Measurements from ENCODE around the gene CORO1A. TPM values are rescaled to one million over a fixed set of nuclear protein-coding genes. Genes with fewer than 3 reads are reported as not detected.

Gene CORO1A
- total and polyA plus RNA-seq, 3 experiments from 2014 or later = 889 to 1,446 (median 952) TPM

DNA sequence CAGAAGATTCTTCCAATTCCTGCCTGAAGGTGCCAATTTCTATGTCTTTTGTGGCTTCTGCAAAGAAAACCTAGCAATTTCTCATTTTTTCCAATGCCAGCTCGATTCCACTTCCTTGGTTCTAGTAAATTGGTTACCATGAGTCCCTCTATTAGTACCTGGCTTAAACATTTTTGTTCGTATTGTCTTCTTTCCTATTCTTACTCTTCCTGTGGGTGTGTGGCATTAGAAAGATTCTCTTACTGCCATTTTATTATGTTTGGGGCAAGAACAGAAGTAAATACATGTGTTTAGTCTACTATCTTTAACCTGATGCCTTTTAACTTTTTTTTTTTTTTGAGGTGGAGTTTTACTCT lies 40.1 kb upstream of the CORO1A start:
- ChIA-PET CTCF (interaction anchor here (0.8 to 2.4 kb wide), 15 partner anchors 10 to 268 kb away, joined by 3 to 22 read pairs (median 5); partner anchors contain the start of genes CORO1A, MAPK3 and TBX6), POLR2A (interaction anchor here (0.5 to 1.7 kb wide), 7 partner anchors 40 to 274 kb away, joined by 3 to 10 read pairs (median 4); partner anchors contain the start of gene CORO1A)
- peaks cover 20% of the 10 kb centered on the region for H3K4me1 ChIP-seq (ENCODE audit: insufficient read depth, low read length)
- Mint-ChIP-seq H3K9me3 (no peaks in the 10 kb centered on the region), H3K27ac (peak overlapping the region; percentile 8 to 68 (median 35)), H3K4me1 (peaks cover 15 to 21% (median 19%) of the 10 kb centered on the region in 3 donors), H3K36me3 (no peaks in the 10 kb centered on the region), H3K27me3 (no peaks in the 10 kb centered on the region), H3K4me3 (no peak overlapping the region)
- no peaks in the 10 kb centered on the region for H3K27me3 ChIP-seq (ENCODE audit: insufficient read depth, low read length, poor library complexity, severe bottlenecking)
- H3K9me3 ChIP-seq (ENCODE audit: low read length) = no peaks in the 10 kb centered on the region
- H3K36me3 ChIP-seq (ENCODE audit: insufficient read depth, low read length) = no peaks in the 10 kb centered on the region
- no peak overlapping the region for H3K27ac ChIP-seq (ENCODE audit: low read depth, low read length)
- H3K4me3 ChIP-seq (ENCODE audit: low read length) = no peak overlapping the region
- DNase-seq = no peak

DNA sequence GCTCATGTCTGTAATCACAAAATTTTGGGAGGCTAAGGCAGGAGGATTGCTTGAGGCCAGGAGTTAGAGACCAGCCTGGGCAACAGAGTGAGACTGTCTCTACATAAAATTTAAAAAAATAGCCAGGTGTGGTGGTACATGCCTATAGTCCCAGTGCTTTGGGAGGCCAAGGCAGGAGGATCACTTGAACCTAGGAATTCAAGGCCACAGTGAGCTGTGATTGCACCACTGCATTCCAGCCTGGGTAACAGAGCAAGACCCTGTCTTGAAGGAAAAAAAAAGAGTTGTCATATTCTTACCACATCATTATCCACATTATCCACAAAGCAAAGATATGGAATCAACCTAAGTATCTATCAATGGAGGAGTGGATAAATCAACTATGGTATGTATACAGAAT lies 39.4 kb upstream of the CORO1A start:
- peaks cover 0 to 6% (median 4%) of the 10 kb centered on the region in 5 donors for H3K9me3 Mint-ChIP-seq

DNA sequence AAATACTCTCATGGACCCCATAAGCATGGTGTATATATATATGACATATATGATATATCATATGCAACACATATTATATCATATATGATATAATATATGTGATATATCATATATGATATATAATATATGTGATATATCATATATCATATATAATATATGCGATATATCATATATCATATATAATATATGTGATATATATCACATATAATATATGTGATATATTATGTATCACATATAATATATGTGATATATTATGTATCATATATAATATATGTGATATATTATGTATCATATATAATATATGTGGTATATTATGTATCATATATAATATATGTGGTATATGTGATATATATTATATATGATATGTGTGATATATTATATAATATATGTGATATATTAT lies 38.5 kb upstream of the CORO1A start:
- no peak overlapping the region for H3K4me3 Mint-ChIP-seq
- H3K9me3 Mint-ChIP-seq = peaks cover 4 to 15% (median 11%) of the 10 kb centered on the region in 5 donors
- Histone ChIP-seq H3K4me1 (ENCODE audit: insufficient read depth, low read length) (peaks cover 12% of the 10 kb centered on the region), H3K27ac (ENCODE audit: low read depth, low read length) (no peak overlapping the region), H3K27me3 (ENCODE audit: insufficient read depth, low read length, poor library complexity, severe bottlenecking) (no peaks in the 10 kb centered on the region), H3K4me3 (ENCODE audit: low read length) (no peak overlapping the region), H3K9me3 (ENCODE audit: low read length) (no peaks in the 10 kb centered on the region), H3K36me3 (ENCODE audit: insufficient read depth, low read length) (no peaks in the 10 kb centered on the region)
- no peak overlapping the region for H3K27ac Mint-ChIP-seq
- no peak for DNase-seq
- peaks cover 0 to 6% (median 2%) of the 10 kb centered on the region in 3 donors for H3K36me3 Mint-ChIP-seq
- peaks cover 11 to 16% (median 14%) of the 10 kb centered on the region in 3 donors for H3K4me1 Mint-ChIP-seq
- CTCF ChIA-PET = interaction anchor here (0.9 kb wide), 1 partner anchor 196 kb away, joined by 3 read pairs; no protein-coding TSS in a partner anchor
- peaks cover 0 to 2% of the 10 kb centered on the region in 2 donors for H3K27me3 Mint-ChIP-seq
- POLR2A ChIA-PET = no interaction called here

More for the DNA sequence above, 39.4 kb upstream of the CORO1A start:
- H3K4me1 ChIP-seq (ENCODE audit: insufficient read depth, low read length) = peaks cover 20% of the 10 kb centered on the region
- no peaks in the 10 kb centered on the region for H3K36me3 Mint-ChIP-seq
- H3K4me3 Mint-ChIP-seq = no peak overlapping the region
- H3K4me1 Mint-ChIP-seq = peaks cover 15 to 21% (median 19%) of the 10 kb centered on the region in 3 donors
- no peak for DNase-seq
- no peaks in the 10 kb centered on the region for H3K36me3 ChIP-seq (ENCODE audit: insufficient read depth, low read length)
- no peaks in the 10 kb centered on the region for H3K27me3 ChIP-seq (ENCODE audit: insufficient read depth, low read length, poor library complexity, severe bottlenecking)
- CTCF ChIA-PET = interaction anchor here (1.8 to 2.4 kb wide), 2 partner anchors 39 to 52 kb away, joined by 5 to 19 read pairs; partner anchors contain the start of genes CORO1A and TBX6
- H3K4me3 ChIP-seq (ENCODE audit: low read length) = no peak overlapping the region
- no peaks in the 10 kb centered on the region for H3K9me3 ChIP-seq (ENCODE audit: low read length)
- peak overlapping the region in 1 of 8 donors; percentile 75 for H3K27ac Mint-ChIP-seq
- H3K27me3 Mint-ChIP-seq = peaks cover 0 to 2% of the 10 kb centered on the region in 2 donors
- POLR2A ChIA-PET = interaction anchor here (1.2 kb wide), 1 partner anchor 239 kb away, joined by 3 read pairs; no protein-coding TSS in a partner anchor
- H3K27ac ChIP-seq (ENCODE audit: low read depth, low read length) = no peak overlapping the region

DNA sequence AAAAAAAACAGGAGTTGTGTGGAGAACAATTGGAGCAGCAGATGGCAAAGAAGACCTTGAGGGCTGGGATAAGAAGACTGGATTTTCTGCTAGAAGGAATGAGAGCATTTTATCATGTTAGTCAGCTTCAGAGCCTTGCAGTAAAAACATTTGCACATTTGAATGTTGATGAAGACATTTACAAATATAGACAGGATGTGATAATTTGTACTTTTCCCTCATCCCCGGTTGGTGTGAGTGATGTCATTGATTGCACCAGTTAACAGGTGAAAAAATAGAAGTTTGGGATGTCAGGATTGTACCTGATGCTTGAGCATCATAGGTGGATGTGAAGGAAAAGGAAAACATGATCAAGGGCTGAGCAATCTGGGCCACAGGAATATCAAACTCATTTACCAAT lies 37.7 kb upstream of the CORO1A start:
- H3K4me3 Mint-ChIP-seq = no peak overlapping the region

DNA sequence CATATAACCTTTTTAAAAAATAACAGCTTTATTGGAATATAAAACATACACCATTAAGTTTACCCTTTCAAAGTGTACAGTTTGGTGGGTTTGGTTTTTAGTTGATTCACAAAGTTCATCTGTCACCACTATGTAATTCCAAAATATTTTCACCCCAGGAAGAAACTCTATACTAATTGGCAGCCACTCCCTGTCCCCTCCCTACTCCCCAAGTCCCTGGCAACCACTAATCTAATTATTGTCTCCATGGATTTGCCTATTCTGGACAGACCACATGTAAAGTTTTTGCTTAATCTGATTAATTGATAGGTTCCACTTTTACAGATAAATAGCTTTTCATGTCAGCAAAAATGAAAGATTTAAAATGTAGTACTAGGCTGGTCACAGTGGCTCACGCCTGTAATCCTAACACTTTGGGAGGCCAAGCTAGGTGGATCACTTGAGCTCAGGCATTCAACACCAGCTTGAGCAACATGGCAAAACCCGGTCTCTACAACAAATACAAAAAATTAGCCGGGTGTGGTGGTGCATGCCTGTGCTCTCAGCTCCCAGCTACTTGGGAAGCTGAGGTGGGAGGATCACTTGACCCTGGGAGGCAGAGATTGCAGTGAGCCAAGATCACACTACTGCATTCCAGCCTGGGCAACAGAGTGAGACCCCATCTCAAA lies 35.4 kb upstream of the CORO1A start:
- Histone ChIP-seq H3K9me3 (ENCODE audit: low read length) (no peaks in the 10 kb centered on the region), H3K4me1 (ENCODE audit: insufficient read depth, low read length) (peaks cover 5% of the 10 kb centered on the region), H3K36me3 (ENCODE audit: insufficient read depth, low read length) (no peaks in the 10 kb centered on the region), H3K27me3 (ENCODE audit: insufficient read depth, low read length, poor library complexity, severe bottlenecking) (no peaks in the 10 kb centered on the region), H3K27ac (ENCODE audit: low read depth, low read length) (no peak overlapping the region), H3K4me3 (ENCODE audit: low read length) (no peak overlapping the region)
- Mint-ChIP-seq H3K9me3 (peaks cover 4 to 19% (median 12%) of the 10 kb centered on the region in 5 donors), H3K27ac (no peak overlapping the region), H3K4me1 (peaks cover 8 to 11% (median 9%) of the 10 kb centered on the region in 3 donors), H3K27me3 (peaks cover 0 to 4% of the 10 kb centered on the region in 2 donors), H3K4me3 (no peak overlapping the region), H3K36me3 (peaks cover 0 to 6% (median 2%) of the 10 kb centered on the region in 3 donors)
- DNase-seq = no peak
- POLR2A ChIA-PET = no interaction called here
- CTCF ChIA-PET = interaction anchor here (0.9 to 1.5 kb wide), 2 partner anchors 36 to 56 kb away, joined by 3 to 4 read pairs; partner anchors contain the start of genes CORO1A and TBX6

More for the DNA sequence above, 37.7 kb upstream of the CORO1A start:
- H3K27me3 Mint-ChIP-seq = peaks cover 0 to 2% of the 10 kb centered on the region in 2 donors
- ChIA-PET CTCF (interaction anchor here (0.9 to 1.3 kb wide), 2 partner anchors 37 to 197 kb away, joined by 3 read pairs; partner anchors contain the start of gene CORO1A), POLR2A (no interaction called here)
- Histone ChIP-seq H3K4me3 (ENCODE audit: low read length) (no peak overlapping the region), H3K9me3 (ENCODE audit: low read length) (no peaks in the 10 kb centered on the region), H3K4me1 (ENCODE audit: insufficient read depth, low read length) (peaks cover 8% of the 10 kb centered on the region), H3K36me3 (ENCODE audit: insufficient read depth, low read length) (no peaks in the 10 kb centered on the region), H3K27ac (ENCODE audit: low read depth, low read length) (no peak overlapping the region), H3K27me3 (ENCODE audit: insufficient read depth, low read length, poor library complexity, severe bottlenecking) (no peaks in the 10 kb centered on the region)
- peaks cover 9 to 13% (median 12%) of the 10 kb centered on the region in 3 donors for H3K4me1 Mint-ChIP-seq
- peaks cover 0 to 6% (median 2%) of the 10 kb centered on the region in 3 donors for H3K36me3 Mint-ChIP-seq
- H3K27ac Mint-ChIP-seq = peak overlapping the region in 2 of 8 donors; percentile 22 to 34
- DNase-seq = no peak
- peaks cover 4 to 15% (median 11%) of the 10 kb centered on the region in 5 donors for H3K9me3 Mint-ChIP-seq

DNA sequence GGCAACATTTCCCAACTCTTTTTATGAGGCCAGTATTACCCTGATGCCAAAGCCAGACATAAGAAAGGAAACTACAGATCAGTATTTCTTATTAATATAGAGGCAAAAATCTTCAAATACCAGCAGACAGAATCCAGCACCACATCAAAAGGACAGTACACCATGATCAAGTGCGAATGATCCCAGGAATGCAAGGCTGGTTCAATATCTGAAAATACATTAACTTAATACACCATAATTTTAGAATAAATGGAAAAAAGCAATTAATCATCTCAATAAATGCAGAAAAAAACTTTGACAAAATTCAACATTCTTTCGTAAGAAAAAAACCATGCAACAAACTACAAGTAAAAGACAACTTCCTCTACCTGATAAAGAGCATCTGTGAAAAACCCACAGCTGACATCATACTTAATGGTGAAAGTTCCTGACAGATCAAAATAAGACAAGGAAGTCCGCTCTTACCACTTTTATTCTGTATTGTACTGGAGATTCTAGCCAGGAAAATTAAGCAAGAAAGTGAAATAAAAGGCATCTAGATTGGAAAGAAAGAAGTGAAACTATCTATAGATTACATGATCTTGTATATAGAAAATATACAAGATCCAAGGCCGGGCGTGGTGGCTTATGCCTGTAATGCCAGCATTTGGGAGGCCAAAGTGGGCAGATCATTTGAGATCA lies 34.0 kb upstream of the CORO1A start:
- H3K4me1 ChIP-seq (ENCODE audit: insufficient read depth, low read length) = no peaks in the 10 kb centered on the region
- Mint-ChIP-seq H3K4me1 (peaks cover 2 to 5% (median 4%) of the 10 kb centered on the region in 3 donors), H3K27me3 (peaks cover 0 to 4% of the 10 kb centered on the region in 2 donors), H3K36me3 (peaks cover 0 to 6% (median 2%) of the 10 kb centered on the region in 3 donors), H3K27ac (no peak overlapping the region), H3K4me3 (no peak overlapping the region), H3K9me3 (peaks cover 4 to 19% (median 12%) of the 10 kb centered on the region in 5 donors)
- no peaks in the 10 kb centered on the region for H3K27me3 ChIP-seq (ENCODE audit: insufficient read depth, low read length, poor library complexity, severe bottlenecking)
- no peak overlapping the region for H3K27ac ChIP-seq (ENCODE audit: low read depth, low read length)
- ChIA-PET POLR2A (no interaction called here), CTCF (interaction anchor here (0.9 kb wide), 1 partner anchor 31 kb away, joined by 3 read pairs; no protein-coding TSS in a partner anchor)
- H3K4me3 ChIP-seq (ENCODE audit: low read length) = no peak overlapping the region
- no peak for DNase-seq
- H3K36me3 ChIP-seq (ENCODE audit: insufficient read depth, low read length) = no peaks in the 10 kb centered on the region
- no peaks in the 10 kb centered on the region for H3K9me3 ChIP-seq (ENCODE audit: low read length)

DNA sequence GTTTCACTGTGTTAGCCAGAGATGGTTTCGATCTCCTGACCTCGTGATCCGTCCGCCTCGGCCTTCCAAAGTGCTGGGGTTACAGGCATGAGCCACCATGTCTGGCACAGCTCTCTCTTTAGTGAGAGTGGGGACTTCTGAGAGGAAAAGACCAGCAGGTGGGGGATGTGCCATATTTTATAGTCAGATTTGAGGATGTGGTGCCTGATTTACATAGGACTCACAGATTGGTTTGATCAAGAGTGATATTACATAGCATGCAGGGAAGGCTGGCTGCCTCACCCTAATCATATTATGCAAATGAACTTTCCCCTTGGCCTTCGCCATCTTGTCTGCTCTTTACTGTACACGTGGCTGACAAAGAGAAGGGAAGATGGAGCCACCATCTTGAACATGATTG lies 32.3 kb upstream of the CORO1A start:
- Histone ChIP-seq H3K36me3 (ENCODE audit: insufficient read depth, low read length) (no peaks in the 10 kb centered on the region), H3K9me3 (ENCODE audit: low read length) (no peaks in the 10 kb centered on the region), H3K27ac (ENCODE audit: low read depth, low read length) (no peak overlapping the region), H3K27me3 (ENCODE audit: insufficient read depth, low read length, poor library complexity, severe bottlenecking) (no peaks in the 10 kb centered on the region), H3K4me1 (ENCODE audit: insufficient read depth, low read length) (no peaks in the 10 kb centered on the region), H3K4me3 (ENCODE audit: low read length) (no peak overlapping the region)
- Mint-ChIP-seq H3K4me1 (no peaks in the 10 kb centered on the region), H3K4me3 (no peak overlapping the region), H3K27me3 (peaks cover 0 to 4% of the 10 kb centered on the region in 2 donors), H3K36me3 (peaks cover 0 to 6% (median 2%) of the 10 kb centered on the region in 3 donors), H3K27ac (no peak overlapping the region), H3K9me3 (peaks cover 4 to 19% (median 12%) of the 10 kb centered on the region in 5 donors)
- DNase-seq = no peak
- POLR2A ChIA-PET = no interaction called here
- CTCF ChIA-PET = interaction anchor here (1.2 kb wide), 1 partner anchor 8 kb away, joined by 3 read pairs; no protein-coding TSS in a partner anchor

All from CD8-positive, alpha-beta memory T cell (primary cell).